HG02852 (cell line): ENCODE measurements around the gene ZMYM1.
"Not testable (repeated sequence)": the region's sequence is repeated elsewhere in the genome, so short reads cannot be mapped to it uniquely, and the experiment has no call there.

Experiments used
- ATAC-seq: cut with Tn5 transposase; IDR thresholded peaks from one replicate; pipeline ENCODE4 v1.9.1; 2021; ENCODE audit warnings: mild to moderate bottlenecking, moderate library complexity; ENCODE audit not compliant: unreplicated experiment

The ZMYM1 gene

DNA sequence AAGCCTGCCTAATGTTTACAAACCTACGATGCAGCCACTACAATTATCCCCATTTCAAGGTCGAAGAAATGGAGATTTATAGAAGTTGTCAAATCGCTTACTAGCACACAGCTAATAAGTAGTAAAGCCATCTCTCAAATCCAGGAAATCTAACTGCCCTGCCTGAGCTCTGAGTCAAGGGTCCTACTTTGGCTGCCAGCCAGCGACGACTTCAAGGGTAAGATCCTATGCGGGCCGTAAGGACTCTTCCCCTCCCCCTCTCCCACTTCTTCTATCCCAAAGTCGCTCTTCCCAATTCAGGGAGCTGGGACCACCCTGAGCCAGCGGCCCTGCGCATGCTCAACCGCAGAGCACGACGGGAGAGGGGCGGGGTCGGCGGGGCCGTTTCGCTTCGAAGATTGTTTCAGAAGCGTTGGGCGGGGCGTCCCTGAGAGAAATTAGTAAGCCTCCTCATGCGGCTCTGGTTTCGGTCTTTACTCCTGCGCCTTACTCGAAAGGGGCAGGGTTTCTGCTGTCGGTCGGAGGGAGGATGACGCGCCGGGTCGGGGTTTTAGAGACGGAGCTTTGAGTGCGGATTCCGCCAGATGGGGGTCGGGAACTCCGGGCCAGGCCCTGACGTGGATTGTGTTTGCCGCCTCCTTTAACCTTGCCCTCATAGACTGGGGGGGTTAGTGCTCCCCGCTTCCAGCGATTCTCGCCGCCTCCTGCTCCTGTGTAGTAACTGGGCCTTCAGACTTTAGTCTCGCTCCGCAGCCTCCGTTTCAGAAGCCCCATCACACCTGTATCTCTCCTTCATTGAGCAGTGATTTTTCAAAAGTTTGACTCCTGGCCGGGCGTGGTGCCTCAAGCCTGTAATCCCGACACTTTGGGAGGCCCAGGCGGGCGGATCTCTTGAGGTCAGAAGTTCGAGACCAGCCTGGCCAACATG is at the start of gene ZMYM1:
TSS of gene ZMYM1 (plus strand) at position 383 of the 928 bp plus-strand sequence. CDS start 14,603 bp downstream, outside the sequence.
- ATAC-seq = peak; percentile 96

DNA sequence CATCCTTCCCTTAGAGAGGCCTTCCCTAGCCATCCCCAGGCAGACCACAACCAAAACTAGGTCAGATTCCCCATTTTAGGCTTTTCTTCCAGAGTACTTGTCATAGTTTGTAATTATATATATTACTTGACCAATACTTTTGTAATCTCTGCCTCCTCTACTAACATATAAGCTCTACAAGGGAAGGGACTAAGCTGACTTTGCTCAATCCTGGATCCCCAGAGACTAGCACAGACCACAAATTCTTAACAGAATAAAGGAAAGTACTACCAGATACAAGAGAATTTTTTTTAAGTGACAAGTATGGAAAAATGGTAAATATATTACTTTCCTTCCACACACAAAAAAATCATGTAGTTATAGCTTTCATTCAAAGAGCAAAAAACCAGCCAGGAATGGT is 49.4 kb upstream of the ZMYM1 start:
- ATAC-seq = no peak

- no peak for ATAC-seq
Measured at GRCh38 chr1:35030338-35030737, 48.8 kb upstream of the ZMYM1 start.

GRCh38 chr1:35030756-35031446 is 48.3 kb upstream of the ZMYM1 start:
- ATAC-seq = no peak

DNA sequence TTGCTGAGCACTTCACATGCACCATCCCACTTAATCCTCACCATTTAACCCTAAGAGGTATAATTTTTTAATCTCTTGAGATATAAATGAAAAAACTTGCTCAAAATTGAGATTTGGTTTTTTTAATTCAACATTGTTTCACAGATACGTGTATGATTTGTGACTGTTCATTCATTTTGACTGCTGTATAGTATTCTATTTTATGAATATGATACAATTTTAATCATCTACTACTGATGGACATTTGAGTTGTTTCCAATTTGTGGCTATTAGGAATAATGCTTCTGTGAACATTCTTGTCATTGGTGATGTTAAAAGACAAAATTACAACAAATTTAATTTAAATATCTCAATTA is 46.8 kb upstream of the ZMYM1 start:
- no peak for ATAC-seq

- no peak for ATAC-seq
Measured at GRCh38 chr1:35033346-35033745, 45.8 kb upstream of the ZMYM1 start.

GRCh38 chr1:35036621-35037020 is 42.6 kb upstream of the ZMYM1 start:
- no peak for ATAC-seq

DNA sequence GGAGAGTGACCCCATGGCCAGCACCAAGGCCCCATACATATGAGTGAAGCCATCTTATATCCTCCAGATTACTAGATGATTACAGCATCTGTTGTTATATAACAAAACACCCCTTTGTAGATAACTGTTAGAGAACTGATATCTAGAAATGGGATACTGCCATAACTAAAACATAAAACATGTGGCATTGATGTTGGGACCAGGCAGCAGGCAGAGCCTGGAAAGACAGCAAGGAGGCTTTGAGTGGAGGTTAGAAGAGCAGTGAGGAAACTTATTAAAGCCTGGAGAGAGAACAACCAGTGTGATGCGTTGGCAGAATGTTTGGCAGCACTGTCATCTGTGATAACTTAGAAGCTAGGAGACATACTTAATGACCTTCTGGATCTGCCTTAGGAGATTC is 42.0 kb upstream of the ZMYM1 start:
- ATAC-seq = no peak

- no peak for ATAC-seq
Measured at GRCh38 chr1:35038723-35039122, 40.5 kb upstream of the ZMYM1 start.

GRCh38 chr1:35043498-35043897 is 35.7 kb upstream of the ZMYM1 start:
- ATAC-seq = no peak

GRCh38 chr1:35044431-35044830 is 34.8 kb upstream of the ZMYM1 start:
- ATAC-seq = no peak

DNA sequence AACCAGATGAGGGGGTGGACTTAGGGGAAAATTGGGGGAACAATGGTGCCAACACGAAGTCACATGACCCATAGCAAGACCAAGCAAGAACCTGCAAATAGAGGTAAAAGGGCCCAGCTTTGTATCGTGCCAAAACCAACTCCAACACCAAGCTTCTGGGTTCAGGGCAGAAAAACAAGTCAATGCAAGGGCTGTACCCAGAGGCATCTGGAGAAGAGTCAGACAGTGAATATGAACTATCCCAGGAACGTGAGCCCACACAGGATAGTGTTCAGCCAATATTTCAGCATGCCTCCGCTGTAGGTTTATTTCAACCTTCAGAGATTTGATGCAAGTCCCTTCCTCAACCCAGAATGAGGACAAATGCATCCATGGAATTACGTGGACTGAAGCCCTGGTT is 32.5 kb upstream of the ZMYM1 start:
- ATAC-seq = no peak

- ATAC-seq = no peak
Measured at GRCh38 chr1:35047188-35047858, 31.9 kb upstream of the ZMYM1 start.

DNA sequence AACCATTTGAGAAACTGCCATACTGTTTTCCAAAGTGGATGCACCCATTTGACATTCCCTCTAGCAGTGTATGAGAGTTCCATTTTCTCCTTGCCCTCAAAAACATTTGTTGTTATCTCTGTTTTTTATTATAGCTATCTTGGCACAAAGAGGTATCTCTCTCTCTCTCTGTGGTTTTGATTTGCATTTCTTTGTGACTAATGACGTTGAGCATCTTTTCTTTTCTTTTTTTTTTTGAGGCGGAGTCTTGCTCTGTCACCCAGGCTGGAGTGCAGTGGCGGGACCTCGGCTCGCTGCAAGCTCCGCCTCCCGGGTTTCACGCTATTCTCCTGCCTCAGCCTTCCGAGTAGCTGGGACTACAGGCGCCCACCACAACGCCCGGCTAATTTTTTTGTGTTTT is 30.1 kb upstream of the ZMYM1 start:
- ATAC-seq = no peak

DNA sequence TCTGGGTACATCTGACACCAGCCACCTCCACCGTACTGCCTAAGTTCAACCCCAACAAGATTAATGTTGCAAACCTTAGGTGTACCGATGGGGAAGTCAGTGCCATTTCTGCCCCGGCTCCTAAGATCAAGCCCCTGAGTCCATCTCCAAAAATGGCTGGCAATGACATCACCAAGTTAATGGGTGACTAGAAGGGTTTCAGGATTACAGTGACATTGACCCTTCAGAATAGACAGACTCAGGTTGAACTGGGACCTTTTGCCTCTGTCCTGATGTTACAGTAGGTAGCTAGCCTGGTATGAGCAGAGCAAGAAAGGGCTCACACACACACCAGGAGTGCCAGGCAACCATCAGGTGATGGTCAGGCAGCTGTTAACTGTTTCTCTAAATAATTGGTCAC is 25.8 kb upstream of the ZMYM1 start:
- no peak for ATAC-seq

DNA sequence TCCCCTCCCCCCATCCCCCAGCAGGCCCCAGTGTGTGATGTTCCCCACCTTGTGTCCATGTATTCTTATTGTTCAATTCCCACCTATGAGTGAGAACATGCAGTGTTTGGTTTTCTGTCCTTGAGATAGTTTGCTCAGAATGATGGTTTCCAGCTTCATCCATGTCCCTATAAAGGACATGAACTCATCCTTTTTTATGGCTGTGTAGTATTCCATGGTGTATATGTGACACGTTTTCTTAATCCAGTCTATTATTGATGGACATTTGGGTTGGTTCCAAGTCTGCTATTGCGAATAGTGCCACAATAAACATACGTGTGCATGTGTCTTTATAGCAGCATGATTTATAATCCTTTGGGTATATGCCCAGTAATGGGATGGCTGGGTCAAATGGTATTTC is 24.9 kb upstream of the ZMYM1 start:
- ATAC-seq = not testable (repeated sequence)

DNA sequence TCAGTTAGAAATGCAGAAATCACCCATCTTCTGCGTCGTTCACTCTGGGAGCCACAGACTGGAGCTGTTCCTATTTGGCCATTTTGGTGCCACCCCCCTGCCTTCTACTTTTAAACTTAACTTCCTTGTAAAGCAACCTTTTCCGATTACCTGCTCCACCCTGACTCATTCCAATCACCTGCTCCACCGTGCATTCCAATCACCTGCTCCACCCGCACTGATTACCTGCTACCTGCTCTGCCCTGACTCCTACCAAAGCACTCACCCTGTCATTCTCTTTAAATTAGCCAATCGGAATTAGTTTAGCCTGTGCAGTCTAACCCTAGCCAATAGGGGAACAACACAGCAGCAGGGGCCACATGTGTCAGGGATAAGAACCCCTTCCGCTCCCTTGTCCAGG is 20.9 kb upstream of the ZMYM1 start:
- ATAC-seq = not testable (repeated sequence)

DNA sequence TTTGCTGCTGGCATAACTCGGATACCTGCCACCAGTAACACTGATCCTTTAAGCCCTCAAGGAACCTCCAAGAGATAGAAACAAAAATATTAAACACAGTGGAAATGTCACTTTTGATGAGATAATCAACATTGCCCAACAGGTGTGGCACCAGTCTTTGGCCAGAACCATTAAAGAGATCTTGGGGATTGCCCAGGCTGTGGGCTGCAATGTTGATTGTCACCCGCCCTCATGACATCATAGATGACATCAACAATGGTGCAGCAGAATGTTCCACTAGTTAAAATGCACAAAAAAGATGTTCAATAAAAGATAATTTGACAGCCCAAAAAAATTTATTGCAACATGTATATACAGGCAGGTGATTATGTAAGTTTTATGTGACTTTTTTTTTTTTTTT is 20.2 kb upstream of the ZMYM1 start:
- ATAC-seq = no peak

- no peak for ATAC-seq
Measured at GRCh38 chr1:35062518-35063196, 16.5 kb upstream of the ZMYM1 start.

- ATAC-seq = no peak
Measured at GRCh38 chr1:35064265-35064664, 14.9 kb upstream of the ZMYM1 start.

DNA sequence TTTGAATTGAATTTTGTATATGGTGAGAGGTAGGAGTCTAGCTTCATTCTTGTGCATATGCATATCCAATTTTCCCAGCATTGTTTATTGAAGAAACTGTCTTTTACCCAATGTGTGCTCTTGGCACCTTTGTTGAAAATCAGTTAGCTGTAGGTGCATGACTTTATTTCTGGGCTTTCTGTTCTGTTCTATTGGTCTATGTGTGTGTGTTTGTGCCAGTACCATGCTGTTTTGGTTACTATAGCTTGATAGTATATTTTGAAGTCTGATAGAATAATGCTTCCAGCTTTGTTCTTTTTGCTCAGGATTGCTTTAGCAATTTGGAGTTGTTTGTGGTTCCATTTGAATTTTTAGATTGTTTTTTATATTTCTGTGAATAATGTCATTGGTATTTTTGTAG is 9.4 kb upstream of the ZMYM1 start:
- no peak for ATAC-seq
